ENCODE data around the gene SF1. TPM values are rescaled to one million over a fixed set of nuclear protein-coding genes. Genes with fewer than 3 reads are reported as not detected.

Gene SF1
- total and polyA plus RNA-seq, 9 of the 15 experiments (the other 6 are each of a cell fraction or from before 2014, with no cell fraction given), result 13.1 to 334 (median 111) TPM

DNA sequence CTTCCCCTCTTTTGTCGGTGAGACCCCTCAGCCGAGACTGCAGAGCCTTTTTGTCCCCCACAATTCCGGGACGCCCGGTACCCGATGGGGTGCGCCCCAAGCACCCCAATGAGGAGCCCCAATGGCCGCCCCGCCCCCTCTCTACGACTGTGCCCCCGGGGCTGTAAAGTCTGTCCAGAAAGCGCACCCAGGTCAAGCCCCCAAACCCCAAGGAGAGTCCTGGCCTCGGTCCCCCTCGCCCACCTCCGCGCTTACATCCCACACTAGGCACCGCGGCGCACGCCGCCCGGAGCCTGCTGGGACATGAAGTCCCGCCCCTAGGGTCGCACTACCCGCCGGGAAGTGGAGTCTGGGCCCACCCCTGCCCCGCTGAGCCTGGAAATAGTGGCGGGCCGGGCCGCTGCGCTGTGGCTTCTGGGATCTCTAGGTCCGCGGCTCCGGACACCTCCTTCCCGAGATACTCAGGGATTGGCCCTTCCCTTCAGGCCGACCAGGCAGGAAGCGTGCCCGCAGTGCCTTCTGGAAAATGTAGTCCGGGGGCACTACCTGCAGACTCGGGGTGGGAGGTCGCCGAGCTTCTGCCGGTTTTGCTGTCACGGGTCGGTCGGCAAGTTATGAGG, 32.0 kb upstream of the SF1 start, which contains the start of gene MEN1 (continued):
- TF ChIP-seq NR2C1 (IDR thresholded peaks at IDR 0.05), result peak; percentile 68
- TF ChIP-seq NR2C1 (tag; IDR thresholded peaks at IDR 0.05), result peak; percentile 85
- TF ChIP-seq ZBTB1 (CRISPR knock-in tag; IDR thresholded peaks at IDR 0.05; ENCODE audit: borderline replicate concordance, low read depth), result no peak
- TF ChIP-seq, protein P1, sequence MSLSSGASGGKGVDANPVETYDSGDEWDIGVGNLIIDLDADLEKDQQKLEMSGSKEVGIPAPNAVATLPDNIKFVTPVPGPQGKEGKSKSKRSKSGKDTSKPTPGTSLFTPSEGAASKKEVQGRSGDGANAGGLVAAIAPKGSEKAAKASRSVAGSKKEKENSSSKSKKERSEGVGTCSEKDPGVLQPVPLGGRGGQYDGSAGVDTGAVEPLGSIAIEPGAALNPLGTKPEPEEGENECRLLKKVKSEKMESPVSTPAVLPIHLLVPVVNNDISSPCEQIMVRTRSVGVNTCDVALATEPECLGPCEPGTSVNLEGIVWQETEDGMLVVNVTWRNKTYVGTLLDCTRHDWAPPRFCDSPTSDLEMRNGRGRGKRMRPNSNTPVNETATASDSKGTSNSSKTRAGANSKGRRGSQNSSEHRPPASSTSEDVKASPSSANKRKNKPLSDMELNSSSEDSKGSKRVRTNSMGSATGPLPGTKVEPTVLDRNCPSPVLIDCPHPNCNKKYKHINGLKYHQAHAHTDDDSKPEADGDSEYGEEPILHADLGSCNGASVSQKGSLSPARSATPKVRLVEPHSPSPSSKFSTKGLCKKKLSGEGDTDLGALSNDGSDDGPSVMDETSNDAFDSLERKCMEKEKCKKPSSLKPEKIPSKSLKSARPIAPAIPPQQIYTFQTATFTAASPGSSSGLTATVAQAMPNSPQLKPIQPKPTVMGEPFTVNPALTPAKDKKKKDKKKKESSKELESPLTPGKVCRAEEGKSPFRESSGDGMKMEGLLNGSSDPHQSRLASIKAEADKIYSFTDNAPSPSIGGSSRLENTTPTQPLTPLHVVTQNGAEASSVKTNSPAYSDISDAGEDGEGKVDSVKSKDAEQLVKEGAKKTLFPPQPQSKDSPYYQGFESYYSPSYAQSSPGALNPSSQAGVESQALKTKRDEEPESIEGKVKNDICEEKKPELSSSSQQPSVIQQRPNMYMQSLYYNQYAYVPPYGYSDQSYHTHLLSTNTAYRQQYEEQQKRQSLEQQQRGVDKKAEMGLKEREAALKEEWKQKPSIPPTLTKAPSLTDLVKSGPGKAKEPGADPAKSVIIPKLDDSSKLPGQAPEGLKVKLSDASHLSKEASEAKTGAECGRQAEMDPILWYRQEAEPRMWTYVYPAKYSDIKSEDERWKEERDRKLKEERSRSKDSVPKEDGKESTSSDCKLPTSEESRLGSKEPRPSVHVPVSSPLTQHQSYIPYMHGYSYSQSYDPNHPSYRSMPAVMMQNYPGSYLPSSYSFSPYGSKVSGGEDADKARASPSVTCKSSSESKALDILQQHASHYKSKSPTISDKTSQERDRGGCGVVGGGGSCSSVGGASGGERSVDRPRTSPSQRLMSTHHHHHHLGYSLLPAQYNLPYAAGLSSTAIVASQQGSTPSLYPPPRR (CRISPR knock-in tag; IDR thresholded peaks at IDR 0.05; ENCODE audit: borderline replicate concordance), result no peak
- TF ChIP-seq PHF21A (IDR thresholded peaks at IDR 0.05; ENCODE audit: borderline replicate concordance, low read depth), result 0 out of 2 replicates have a peak, but pooled peaks have one; percentile 14
- TF ChIP-seq RBM25 (IDR thresholded peaks at IDR 0.05; ENCODE audit: low read depth, low read length, severe bottlenecking), result no peak
- TF ChIP-seq ETS2 (tag; IDR thresholded peaks at IDR 0.05; ENCODE audit: borderline replicate concordance, poor library complexity, severe bottlenecking), result no peak
- no peak for TF ChIP-seq ESRRB (CRISPR knock-in tag; IDR thresholded peaks at IDR 0.05; ENCODE audit: borderline replicate concordance)
- peak in 1 of 2 experiments; percentile 44; a peak in 1 of 4 replicates for TF ChIP-seq SRF (CRISPR knock-in tag; IDR thresholded peaks at IDR 0.05)
- peak; percentile 93 for TF ChIP-seq ZNF143 (CRISPR knock-in tag; IDR thresholded peaks at IDR 0.05)
- no peak for TF ChIP-seq MEF2A (IDR thresholded peaks at IDR 0.05; ENCODE audit: control insufficient read depth, low read depth, low read length)
- no peak for TF ChIP-seq COPS2 (conservative IDR thresholded peaks at IDR 0.05)
- TF ChIP-seq YY1 (IDR thresholded peaks at IDR 0.05; ENCODE audit: borderline replicate concordance in 1 of 3, control insufficient read depth in 1 of 3, extremely low read depth in 1 of 3, insufficient read depth in 3 of 3, insufficient read length in 1 of 3, insufficient replicate concordance in 2 of 3, low read depth in 1 of 3, low read length in 2 of 3), result peak in 1 of 3 experiments; percentile 58
- TF ChIP-seq, protein P2, sequence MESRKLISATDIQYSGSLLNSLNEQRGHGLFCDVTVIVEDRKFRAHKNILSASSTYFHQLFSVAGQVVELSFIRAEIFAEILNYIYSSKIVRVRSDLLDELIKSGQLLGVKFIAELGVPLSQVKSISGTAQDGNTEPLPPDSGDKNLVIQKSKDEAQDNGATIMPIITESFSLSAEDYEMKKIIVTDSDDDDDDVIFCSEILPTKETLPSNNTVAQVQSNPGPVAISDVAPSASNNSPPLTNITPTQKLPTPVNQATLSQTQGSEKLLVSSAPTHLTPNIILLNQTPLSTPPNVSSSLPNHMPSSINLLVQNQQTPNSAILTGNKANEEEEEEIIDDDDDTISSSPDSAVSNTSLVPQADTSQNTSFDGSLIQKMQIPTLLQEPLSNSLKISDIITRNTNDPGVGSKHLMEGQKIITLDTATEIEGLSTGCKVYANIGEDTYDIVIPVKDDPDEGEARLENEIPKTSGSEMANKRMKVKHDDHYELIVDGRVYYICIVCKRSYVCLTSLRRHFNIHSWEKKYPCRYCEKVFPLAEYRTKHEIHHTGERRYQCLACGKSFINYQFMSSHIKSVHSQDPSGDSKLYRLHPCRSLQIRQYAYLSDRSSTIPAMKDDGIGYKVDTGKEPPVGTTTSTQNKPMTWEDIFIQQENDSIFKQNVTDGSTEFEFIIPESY (CRISPR knock-in tag; IDR thresholded peaks at IDR 0.05), result peak; percentile 10; the same call in 1 of the 2 replicates
- peak; percentile 75; the same call in 1 of the 2 replicates for TF ChIP-seq ZNF197 (CRISPR knock-in tag; IDR thresholded peaks at IDR 0.05; ENCODE audit: low read depth)
- peak; percentile 88; the same call in 1 of the 2 replicates for TF ChIP-seq CC2D1A (IDR thresholded peaks at IDR 0.05)
- TF ChIP-seq SUPT5H (IDR thresholded peaks at IDR 0.05), result peak; percentile 73

Measured in K562 (cell line).